IMR-90 (cell line): ENCODE results near the gene RHBDL3.

Experiments used
- CEBPB ChIP-seq: IDR thresholded peaks from 2 replicates; pipeline ENCODE4 v1.6.1; 2012; ENCODE audit warnings: low read depth, low read length, improper control_type of control experiment
- CTCF ChIP-seq: conservative IDR thresholded peaks from 2 replicates; pipeline ENCODE4 v1.5.1; 2012; ENCODE audit warnings: mild to moderate bottlenecking, low read depth, low read length, improper control_type of control experiment
- MAFK ChIP-seq: IDR thresholded peaks from 2 replicates; pipeline ENCODE4 v1.6.1; 2012; ENCODE audit warnings: low read depth, low read length, improper control_type of control experiment
- POLR2A ChIP-seq: IDR thresholded peaks from 2 replicates; pipeline ENCODE4 v1.6.1; 2012; ENCODE audit warnings: mild to moderate bottlenecking, low read depth, low read length
- RCOR1 ChIP-seq: IDR thresholded peaks from 2 replicates; pipeline ENCODE4 v1.6.1; 2012; ENCODE audit warnings: mild to moderate bottlenecking, low read length, improper control_type of control experiment; ENCODE audit not compliant: insufficient replicate concordance
- SMC3 ChIP-seq: fragments of 150-350 bp; IDR thresholded peaks from 2 replicates; pipeline ENCODE4 v1.6.1; 2016; ENCODE audit warnings: low read depth, mild to moderate bottlenecking, antibody characterized with exemption, low read length, moderate library complexity
- USF2 ChIP-seq: fragments of 150-350 bp; IDR thresholded peaks from 2 replicates; pipeline ENCODE4 v1.6.1; 2017; ENCODE audit warnings: mild to moderate bottlenecking, antibody characterized with exemption, low read length, low read depth

- TF ChIP-seq POLR2A (no peak), CTCF (no peak), MAFK (no peak), RCOR1 (no peak), SMC3 (no peak), USF2 (no peak), CEBPB (no peak)
These were observed 83.8 kb downstream of the RHBDL3 start for GRCh38 chr17:32349503-32349853.
